ENCODE measurements around the gene ZBTB46.

Gene ZBTB46

GRCh38 chr20:63704749-63705117 is 126.3 kb downstream of the ZBTB46 start:
- peaks cover 52% of the 10 kb centered on the region for H3K79me2 ChIP-seq (ENCODE audit: insufficient read depth, low read length)
- DNase-seq: no peak
- TF ChIP-seq CTCF (IDR thresholded peaks at IDR 0.05; ENCODE audit: borderline replicate concordance, extremely low read depth, low read length, poor library complexity, severe bottlenecking) (no peak), EZH2 (IDR thresholded peaks at IDR 0.05; ENCODE audit: borderline replicate concordance, low read depth, low read length, severe bottlenecking) (no peak)
- H3K9ac ChIP-seq (ENCODE audit: low read depth, low read length): no peak overlapping the region
- H3K4me1 ChIP-seq (ENCODE audit: insufficient read depth, low read length): peaks cover 34% of the 10 kb centered on the region
- H3K27ac ChIP-seq (ENCODE audit: low read length): no peak overlapping the region
- H3K9me3 ChIP-seq (ENCODE audit: insufficient read depth, low read length, severe bottlenecking): no peaks in the 10 kb centered on the region
- ATAC-seq (ENCODE audit: insufficient read depth, low read depth): no peak
- H2AFZ ChIP-seq (ENCODE audit: low read depth, low read length): no peak overlapping the region
- H3K36me3 ChIP-seq (ENCODE audit: insufficient read depth, low read length): peaks cover 74% of the 10 kb centered on the region
- peaks cover 74% of the 10 kb centered on the region for H4K20me1 ChIP-seq (ENCODE audit: insufficient read depth, low read length)
- no peaks in the 10 kb centered on the region for H3K27me3 ChIP-seq (ENCODE audit: insufficient read depth, low read length, poor library complexity)
- H3K4me3 ChIP-seq (ENCODE audit: low read depth in 1 of 2, low read length in 2 of 2): no peak overlapping the region
- no peak overlapping the region for H3K4me2 ChIP-seq (ENCODE audit: insufficient read depth, low read length)

- peaks cover 72% of the 10 kb centered on the region for H3K36me3 ChIP-seq (ENCODE audit: insufficient read depth, low read length)
- H2AFZ ChIP-seq (ENCODE audit: low read depth, low read length): no peak overlapping the region
- peaks cover 74% of the 10 kb centered on the region for H4K20me1 ChIP-seq (ENCODE audit: insufficient read depth, low read length)
- no peak overlapping the region for H3K27ac ChIP-seq (ENCODE audit: low read length)
- H3K4me2 ChIP-seq (ENCODE audit: insufficient read depth, low read length): no peak overlapping the region
- H3K79me2 ChIP-seq (ENCODE audit: insufficient read depth, low read length): peaks cover 46% of the 10 kb centered on the region
- peaks cover 29% of the 10 kb centered on the region for H3K4me1 ChIP-seq (ENCODE audit: insufficient read depth, low read length)
- no peak overlapping the region for H3K4me3 ChIP-seq (ENCODE audit: low read depth in 1 of 2, low read length in 2 of 2)
- no peaks in the 10 kb centered on the region for H3K9me3 ChIP-seq (ENCODE audit: insufficient read depth, low read length, severe bottlenecking)
- no peaks in the 10 kb centered on the region for H3K27me3 ChIP-seq (ENCODE audit: insufficient read depth, low read length, poor library complexity)
- TF ChIP-seq EZH2 (IDR thresholded peaks at IDR 0.05; ENCODE audit: borderline replicate concordance, low read depth, low read length, severe bottlenecking) (no peak), CTCF (IDR thresholded peaks at IDR 0.05; ENCODE audit: borderline replicate concordance, extremely low read depth, low read length, poor library complexity, severe bottlenecking) (no peak)
- ATAC-seq (ENCODE audit: insufficient read depth, low read depth): no peak
- no peak overlapping the region for H3K9ac ChIP-seq (ENCODE audit: low read depth, low read length)
- no peak for DNase-seq
Observed at GRCh38 chr20:63703976-63704748, 126.9 kb downstream of the ZBTB46 start.

- no peaks in the 10 kb centered on the region for H3K9me3 ChIP-seq (ENCODE audit: insufficient read depth, low read length, severe bottlenecking)
- ATAC-seq (ENCODE audit: insufficient read depth, low read depth) (no peak), DNase-seq (no peak)
- H3K27ac ChIP-seq (ENCODE audit: low read length): no peak overlapping the region
- H3K4me1 ChIP-seq (ENCODE audit: insufficient read depth, low read length): peaks cover 22% of the 10 kb centered on the region
- peaks cover 40% of the 10 kb centered on the region for H3K79me2 ChIP-seq (ENCODE audit: insufficient read depth, low read length)
- peaks cover 74% of the 10 kb centered on the region for H4K20me1 ChIP-seq (ENCODE audit: insufficient read depth, low read length)
- H3K9ac ChIP-seq (ENCODE audit: low read depth, low read length): no peak overlapping the region
- H3K4me2 ChIP-seq (ENCODE audit: insufficient read depth, low read length): no peak overlapping the region
- TF ChIP-seq CTCF (IDR thresholded peaks at IDR 0.05; ENCODE audit: borderline replicate concordance, extremely low read depth, low read length, poor library complexity, severe bottlenecking) (no peak), EZH2 (IDR thresholded peaks at IDR 0.05; ENCODE audit: borderline replicate concordance, low read depth, low read length, severe bottlenecking) (no peak)
- peaks cover 66% of the 10 kb centered on the region for H3K36me3 ChIP-seq (ENCODE audit: insufficient read depth, low read length)
- no peak overlapping the region for H2AFZ ChIP-seq (ENCODE audit: low read depth, low read length)
- H3K4me3 ChIP-seq (ENCODE audit: low read depth in 1 of 2, low read length in 2 of 2): no peak overlapping the region
- H3K27me3 ChIP-seq (ENCODE audit: insufficient read depth, low read length, poor library complexity): no peaks in the 10 kb centered on the region
Observed at GRCh38 chr20:63703471-63703975, 127.5 kb downstream of the ZBTB46 start.

Measured in DND-41 (cell line).